Measurements from ENCODE around the gene CHRD. TPM values are rescaled to one million over a fixed set of nuclear protein-coding genes. Genes with fewer than 3 reads are reported as not detected.

The CHRD gene
- total RNA-seq, 1 experiment from 2014 or later = 1.8 TPM

GRCh38 chr3:184373422-184373821 is 6.4 kb upstream of the CHRD start:
- Histone ChIP-seq H3K79me2 (ENCODE audit: insufficient read depth, low read length) (no peaks in the 10 kb centered on the region), H3K4me2 (ENCODE audit: insufficient read depth, insufficient read length, low read length) (no peak overlapping the region), H3K9me3 (ENCODE audit: control insufficient read depth, low read depth, low read length) (no peaks in the 10 kb centered on the region), H2BK20ac (ENCODE audit: low read depth, low read length, poor library complexity, severe bottlenecking) (no peak overlapping the region), H4K5ac (ENCODE audit: insufficient read length, low read depth, low read length) (no peak overlapping the region), H2BK120ac (ENCODE audit: low read depth, low read length, poor library complexity, severe bottlenecking) (no peak overlapping the region), H3K23me2 (ENCODE audit: insufficient read length, low read depth, low read length, poor library complexity, severe bottlenecking) (no peaks in the 10 kb centered on the region), H3K9ac (ENCODE audit: extremely low read depth, insufficient read length, low read length) (no peak overlapping the region), H3K56ac (ENCODE audit: insufficient read length, low read depth, low read length) (no peak overlapping the region), H3T11ph (ENCODE audit: low read length) (no peak overlapping the region), H2BK15ac (ENCODE audit: low read depth, low read length) (no peak overlapping the region), H3K27me3 (ENCODE audit: insufficient read depth, low read length) (peaks cover under 1% of the 10 kb centered on the region; the same call in 1 of the 2 replicates), H2BK12ac (ENCODE audit: insufficient read length, low read depth, low read length) (no peak overlapping the region), H2BK5ac (ENCODE audit: insufficient read length, low read length) (no peak overlapping the region), H3K27ac (ENCODE audit: insufficient read length, low read depth, low read length) (no peak overlapping the region), H3K14ac (ENCODE audit: insufficient read depth, low read length) (no peak overlapping the region; the same call in 1 of the 2 replicates), H2AFZ (ENCODE audit: low read length) (no peak overlapping the region), H3K4ac (ENCODE audit: low read depth, low read length) (no peak overlapping the region), H3K79me1 (ENCODE audit: insufficient read depth, low read depth, low read length, poor library complexity, severe bottlenecking) (no peaks in the 10 kb centered on the region), H3K23ac (ENCODE audit: insufficient read length, low read depth, low read length) (no peak overlapping the region), H4K91ac (ENCODE audit: insufficient read length, low read depth, low read length) (no peak overlapping the region), H3K4me1 (ENCODE audit: insufficient read depth, low read length) (peaks cover 9% of the 10 kb centered on the region; the same call in 1 of the 2 replicates), H4K20me1 (ENCODE audit: control insufficient read depth, insufficient read depth, insufficient read length) (no peaks in the 10 kb centered on the region), H3K18ac (ENCODE audit: insufficient read length, low read depth, low read length) (no peak overlapping the region), H4K8ac (replicated peaks; ENCODE audit: insufficient read length, low read depth, low read length) (no peak overlapping the region), H2AK5ac (ENCODE audit: insufficient read length, low read length) (no peak overlapping the region)
- Mint-ChIP-seq H3K4me3 (no peak overlapping the region), H3K4me1 (peaks cover 33 to 41% of the 10 kb centered on the region in 2 experiments), H3K9me3 (no peaks in the 10 kb centered on the region), H3K27ac (no peak overlapping the region), H3K27me3 (ENCODE audit: low read depth) (peaks cover 50% of the 10 kb centered on the region), H3K36me3 (ENCODE audit: insufficient read depth in 1 of 3, low read depth in 3 of 3) (peaks cover 7 to 20% (median 17%) of the 10 kb centered on the region in 3 experiments)
- TF ChIP-seq, protein P1, sequence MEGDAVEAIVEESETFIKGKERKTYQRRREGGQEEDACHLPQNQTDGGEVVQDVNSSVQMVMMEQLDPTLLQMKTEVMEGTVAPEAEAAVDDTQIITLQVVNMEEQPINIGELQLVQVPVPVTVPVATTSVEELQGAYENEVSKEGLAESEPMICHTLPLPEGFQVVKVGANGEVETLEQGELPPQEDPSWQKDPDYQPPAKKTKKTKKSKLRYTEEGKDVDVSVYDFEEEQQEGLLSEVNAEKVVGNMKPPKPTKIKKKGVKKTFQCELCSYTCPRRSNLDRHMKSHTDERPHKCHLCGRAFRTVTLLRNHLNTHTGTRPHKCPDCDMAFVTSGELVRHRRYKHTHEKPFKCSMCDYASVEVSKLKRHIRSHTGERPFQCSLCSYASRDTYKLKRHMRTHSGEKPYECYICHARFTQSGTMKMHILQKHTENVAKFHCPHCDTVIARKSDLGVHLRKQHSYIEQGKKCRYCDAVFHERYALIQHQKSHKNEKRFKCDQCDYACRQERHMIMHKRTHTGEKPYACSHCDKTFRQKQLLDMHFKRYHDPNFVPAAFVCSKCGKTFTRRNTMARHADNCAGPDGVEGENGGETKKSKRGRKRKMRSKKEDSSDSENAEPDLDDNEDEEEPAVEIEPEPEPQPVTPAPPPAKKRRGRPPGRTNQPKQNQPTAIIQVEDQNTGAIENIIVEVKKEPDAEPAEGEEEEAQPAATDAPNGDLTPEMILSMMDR (conservative IDR thresholded peaks at IDR 0.05) = no peak
- DNase-seq = no peak
- WGBS (ENCODE audit: extremely low coverage, insufficient read length, low lambda C conversion rate) = no CpG with 5 or more reads among the region's 6 CpGs
